Activated B cell treated with CpG ODN at 0.5 μM for 24 hours (primary cell): ENCODE results near the gene SLAMF1. TPM values are rescaled to one million over a fixed set of nuclear protein-coding genes. Genes with fewer than 3 reads are reported as not detected.

ENCODE experiments used
- ATAC-seq: fragments of 200-7000 bp; cut with Tn5 transposase; one replicate; pipeline ENCODE4 v1.10.0; 2021; ENCODE audit warnings: low read depth, mild to moderate bottlenecking, moderate library complexity
- CTCF ChIA-PET: fragments of 350-600 bp; sonication (Branson Sonifier 250); formaldehyde crosslinking; loops from one replicate; lab custom pipeline; 2021; ENCODE audit warnings: antibody characterized with exemption; lab: Charles Lee
- POLR2A ChIA-PET: fragments of 350-600 bp; sonication (Branson Sonifier 250); formaldehyde crosslinking; loops from one replicate; lab custom pipeline; 2021; ENCODE audit warnings: antibody characterized with exemption; lab: Charles Lee
- DNase-seq: peaks from one replicate; pipeline ENCODE4 v3.0.0; 2022
- H3K27ac Mint-ChIP-seq: one replicate; pipeline ENCODE4 v1.8.0; 2020; ENCODE audit warnings: mixed read lengths
- H3K27me3 Mint-ChIP-seq: one replicate; pipeline ENCODE4 v1.8.0; 2021; ENCODE audit warnings: mixed read lengths
- H3K36me3 Mint-ChIP-seq: one replicate; pipeline ENCODE4 v1.8.0; 2021; ENCODE audit warnings: low read depth, mixed read lengths
- H3K4me1 Mint-ChIP-seq: one replicate; pipeline ENCODE4 v1.8.0; 2021; ENCODE audit warnings: mixed read lengths
- H3K4me3 Mint-ChIP-seq: one replicate; pipeline ENCODE4 v1.8.0; 2020; ENCODE audit warnings: mild to moderate bottlenecking, mixed read lengths
- H3K9me3 Mint-ChIP-seq: one replicate; pipeline ENCODE4 v1.8.0; 2020; ENCODE audit warnings: mixed read lengths
- CTCF ChIP-seq: fragments of 200-600 bp; IDR thresholded peaks from one replicate; pipeline ENCODE4 v1.8.0; 2022; ENCODE audit warnings: antibody characterized with exemption, mild to moderate bottlenecking
- intact Hi-C: fragments of 100-400 bp; cut with micrococcal nuclease; formaldehyde crosslinking; loops from one replicate; pipeline ENCODE4 v1.15.1; 2024
- total RNA-seq: library from RNA; stranded (reverse); gene quantifications from 2 replicates; pipeline ENCODE4 v1.2.3, GENCODE V29; 2022

The SLAMF1 gene
- total RNA-seq, 1 donor from 2014 or later, result 91.7 TPM

GRCh38 chr1:160638540-160638857 is 8.3 kb downstream of the SLAMF1 start:
- no peak for TF ChIP-seq CTCF
- Mint-ChIP-seq H3K4me1 (peaks cover 89% of the 10 kb centered on the region), H3K9me3 (no peaks in the 10 kb centered on the region), H3K27me3 (no peaks in the 10 kb centered on the region), H3K4me3 (peak overlapping the region; percentile 47), H3K36me3 (peaks cover 79% of the 10 kb centered on the region), H3K27ac (peak overlapping the region; percentile 82)
- ChIA-PET CTCF (interaction anchor here (2.5 kb wide), 1 partner anchor 36 kb away, joined by 16 read pairs; no protein-coding TSS in a partner anchor), POLR2A (no interaction called here)
- ATAC-seq (no peak), DNase-seq (no peak)
- intact Hi-C loops, result loop anchor here (1.0 kb wide), 2 partner anchors 8 to 11 kb away; no protein-coding TSS in a partner anchor

GRCh38 chr1:160637821-160638539 is 8.9 kb downstream of the SLAMF1 start:
- Mint-ChIP-seq H3K4me3 (peak overlapping the region; percentile 47), H3K4me1 (peaks cover 89% of the 10 kb centered on the region), H3K27ac (peak overlapping the region; percentile 82), H3K27me3 (no peaks in the 10 kb centered on the region), H3K9me3 (no peaks in the 10 kb centered on the region), H3K36me3 (peaks cover 80% of the 10 kb centered on the region)
- POLR2A ChIA-PET, result interaction anchor here (0.7 kb wide), 1 partner anchor 199 kb away, joined by 3 read pairs; no protein-coding TSS in a partner anchor
- CTCF ChIA-PET, result no interaction called here
- intact Hi-C loops, result loop anchor here (1.0 kb wide), 2 partner anchors 8 to 11 kb away; no protein-coding TSS in a partner anchor
- DNase-seq (no peak), ATAC-seq (peak; percentile 48)
- TF ChIP-seq CTCF, result no peak

GRCh38 chr1:160637065-160637464 is 9.8 kb downstream of the SLAMF1 start:
- ATAC-seq, result no peak
- Mint-ChIP-seq H3K27me3 (no peaks in the 10 kb centered on the region), H3K27ac (peak overlapping the region; percentile 0), H3K4me1 (peaks cover 87% of the 10 kb centered on the region), H3K4me3 (no peak overlapping the region), H3K36me3 (peaks cover 78% of the 10 kb centered on the region), H3K9me3 (no peaks in the 10 kb centered on the region)
- CTCF ChIA-PET, result no interaction called here
- DNase-seq, result no peak
- POLR2A ChIA-PET, result no interaction called here
- no peak for TF ChIP-seq CTCF
- intact Hi-C loops, result no loop called here

- Mint-ChIP-seq H3K4me3 (no peak overlapping the region), H3K27ac (no peak overlapping the region), H3K9me3 (no peaks in the 10 kb centered on the region), H3K4me1 (peaks cover 87% of the 10 kb centered on the region), H3K36me3 (peaks cover 83% of the 10 kb centered on the region), H3K27me3 (no peaks in the 10 kb centered on the region)
- DNase-seq (no peak), ATAC-seq (no peak)
- TF ChIP-seq CTCF, result no peak
- POLR2A ChIA-PET, result no interaction called here
- CTCF ChIA-PET, result no interaction called here
- intact Hi-C loops, result no loop called here
Measured at GRCh38 chr1:160636547-160636946, 10.3 kb downstream of the SLAMF1 start.

GRCh38 chr1:160636076-160636475 is 10.8 kb downstream of the SLAMF1 start:
- Mint-ChIP-seq H3K4me1 (peaks cover 87% of the 10 kb centered on the region), H3K9me3 (no peaks in the 10 kb centered on the region), H3K36me3 (peaks cover 88% of the 10 kb centered on the region), H3K27ac (no peak overlapping the region), H3K4me3 (no peak overlapping the region), H3K27me3 (no peaks in the 10 kb centered on the region)
- DNase-seq (no peak), ATAC-seq (no peak)
- intact Hi-C loops, result no loop called here
- ChIA-PET POLR2A (interaction anchor here (0.7 to 0.9 kb wide), 4 partner anchors 9 to 38 kb away, joined by 3 to 4 read pairs (median 4); no protein-coding TSS in a partner anchor), CTCF (no interaction called here)
- TF ChIP-seq CTCF, result no peak
